Stimulated activated CD4-positive, alpha-beta T cell treated with anti-CD3 and anti-CD28 coated beads, TNF-alpha, amount 100 ng/mL, for 24 hours (primary cell): ENCODE results near the gene TNNC2.
"Not testable (repeated sequence)": the region's sequence is repeated elsewhere in the genome, so short reads cannot be mapped to it uniquely, and the experiment has no call there.

ENCODE experiments used
- DNase-seq, 3 experiments: peaks; one replicate each; pipeline ENCODE4 v3.0.0-alpha.2; 2020; ENCODE audit warnings: low read depth in 3 of 3

The TNNC2 gene

DNA sequence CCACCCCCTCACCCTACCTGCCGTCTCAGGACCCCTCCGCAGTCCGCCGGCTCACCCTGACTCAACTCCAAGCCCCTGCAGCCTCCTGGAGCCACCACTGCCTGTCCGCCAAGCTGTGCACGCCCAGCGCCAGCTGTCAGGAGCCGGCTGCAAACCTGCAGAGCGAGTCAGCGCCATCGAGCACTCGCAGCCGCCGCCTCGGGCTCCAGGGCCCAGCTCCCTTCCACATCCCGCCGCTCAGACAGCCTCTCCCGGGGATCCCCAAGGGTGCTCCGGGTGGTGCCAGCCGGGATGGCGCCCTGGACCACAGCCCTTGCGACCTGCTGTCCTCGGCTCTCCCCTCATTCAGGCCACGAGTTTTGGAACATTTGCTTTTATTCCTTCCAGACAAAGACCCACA, 4.3 kb downstream of the TNNC2 start:
- DNase-seq: no peak

DNA sequence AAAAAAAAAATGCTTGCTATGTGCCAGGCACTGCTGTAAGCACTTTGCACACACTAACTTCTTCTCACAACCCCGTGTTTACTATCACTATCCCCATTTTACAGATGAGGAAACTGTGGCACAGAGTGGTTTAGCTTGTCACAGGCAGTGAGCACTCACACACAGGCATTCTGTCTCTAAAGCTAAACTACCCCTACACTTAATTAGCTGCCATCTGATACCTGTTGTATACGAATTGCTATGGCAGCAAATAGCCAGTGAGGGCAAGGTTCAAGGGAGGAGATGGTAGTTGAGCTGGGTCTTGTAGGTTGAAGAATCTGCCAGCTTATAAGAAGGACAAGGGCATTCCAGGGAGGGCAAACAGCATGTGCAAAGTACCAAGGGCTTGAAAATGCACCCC, 5.2 kb downstream of the TNNC2 start:
- no peak for DNase-seq

- DNase-seq: no peak
Measured at GRCh38 chr20:45819466-45819865, 7.6 kb downstream of the TNNC2 start.

GRCh38 chr20:45818239-45818638, 8.9 kb downstream of the TNNC2 start:
- no peak for DNase-seq

- no peak for DNase-seq
Measured at GRCh38 chr20:45817376-45818194, 9.5 kb downstream of the TNNC2 start.

DNA sequence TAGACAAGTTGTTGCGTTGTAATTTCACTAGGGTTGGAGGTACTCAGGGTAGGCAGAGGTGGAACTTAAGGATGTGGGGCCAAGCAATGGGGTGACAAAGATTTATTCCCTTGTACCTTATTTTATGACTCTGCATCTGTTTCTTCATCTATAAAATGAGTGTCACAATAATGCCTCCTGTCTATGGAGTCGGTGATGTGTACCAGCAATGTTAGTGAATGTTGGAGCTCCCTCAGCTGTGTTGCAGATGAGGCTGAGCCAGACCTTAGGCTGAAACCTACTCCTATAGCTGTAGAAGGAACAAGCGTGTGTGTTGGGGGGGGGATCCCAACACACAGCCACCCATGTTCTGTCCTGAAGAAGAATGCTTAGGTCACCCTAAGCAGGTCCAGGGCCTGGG, 10.2 kb downstream of the TNNC2 start:
- DNase-seq: no peak

DNA sequence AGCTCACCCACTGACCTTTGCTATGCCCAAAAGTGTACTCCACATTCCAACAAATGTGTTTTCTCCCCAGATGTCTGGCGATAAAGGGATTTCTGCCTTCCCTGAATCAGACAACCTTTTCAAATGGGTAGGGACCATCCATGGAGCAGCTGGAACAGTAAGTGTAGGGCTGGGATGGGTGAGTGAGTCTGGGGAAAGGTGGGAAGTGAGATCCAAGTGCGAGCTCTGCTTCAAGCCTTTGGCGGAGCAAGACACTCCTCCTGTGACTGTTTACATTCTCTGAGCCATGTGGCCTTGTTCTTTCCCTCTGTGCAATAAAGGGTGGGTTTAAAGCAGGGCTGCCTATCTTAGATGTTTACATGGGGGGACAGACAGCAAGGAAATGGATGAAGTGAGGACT, 12.8 kb downstream of the TNNC2 start:
- no peak for DNase-seq

- DNase-seq: no peak
Measured at GRCh38 chr20:45813489-45813888, 13.6 kb downstream of the TNNC2 start.

- no peak for DNase-seq
Measured at GRCh38 chr20:45813006-45813340, 14.1 kb downstream of the TNNC2 start.

DNA sequence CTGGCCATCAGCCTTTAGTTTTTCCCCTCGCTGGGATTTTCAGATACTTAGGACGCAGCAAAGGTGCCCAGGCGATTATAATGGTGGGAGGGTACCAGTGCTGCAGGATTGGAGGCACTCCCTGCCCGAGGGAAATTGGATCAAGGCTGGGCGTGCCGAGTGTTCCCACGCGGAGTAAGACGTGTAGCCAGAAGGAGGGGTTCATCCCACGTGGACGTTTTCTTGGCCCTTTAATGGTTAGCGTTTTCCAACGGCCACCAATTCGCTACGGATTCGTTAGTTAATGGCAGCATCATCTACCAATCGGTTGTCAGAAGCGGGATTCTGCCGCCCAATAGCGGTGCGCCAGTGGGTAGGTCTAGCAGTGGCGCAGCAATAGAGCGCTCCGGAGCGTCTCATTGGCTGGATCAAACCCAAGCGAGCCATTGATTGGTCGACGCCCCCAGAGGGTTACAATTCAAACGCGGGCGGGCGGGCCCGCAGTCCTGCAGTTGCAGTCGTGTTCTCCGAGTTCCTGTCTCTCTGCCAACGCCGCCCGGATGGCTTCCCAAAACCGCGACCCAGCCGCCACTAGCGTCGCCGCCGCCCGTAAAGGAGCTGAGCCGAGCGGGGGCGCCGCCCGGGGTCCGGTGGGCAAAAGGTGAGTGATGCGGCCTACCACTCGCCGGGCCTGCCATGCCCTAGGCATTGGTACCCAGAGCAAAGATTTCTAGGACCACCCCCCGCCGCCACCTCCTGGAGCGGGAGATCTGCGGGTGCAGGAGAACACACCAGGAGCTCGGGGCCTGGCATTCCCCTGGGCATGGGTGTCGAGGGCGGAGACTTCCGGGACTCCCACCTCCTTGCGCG, 14.7 kb downstream of the TNNC2 start, which contains the start of gene UBE2C:
Gene UBE2C, plus strand, starts transcription at position 488 of the 849 bp plus-strand sequence. Its CDS starts 52 bp downstream, at position 540.
- DNase-seq: peak; percentile 86 to 95 (median 93)

DNA sequence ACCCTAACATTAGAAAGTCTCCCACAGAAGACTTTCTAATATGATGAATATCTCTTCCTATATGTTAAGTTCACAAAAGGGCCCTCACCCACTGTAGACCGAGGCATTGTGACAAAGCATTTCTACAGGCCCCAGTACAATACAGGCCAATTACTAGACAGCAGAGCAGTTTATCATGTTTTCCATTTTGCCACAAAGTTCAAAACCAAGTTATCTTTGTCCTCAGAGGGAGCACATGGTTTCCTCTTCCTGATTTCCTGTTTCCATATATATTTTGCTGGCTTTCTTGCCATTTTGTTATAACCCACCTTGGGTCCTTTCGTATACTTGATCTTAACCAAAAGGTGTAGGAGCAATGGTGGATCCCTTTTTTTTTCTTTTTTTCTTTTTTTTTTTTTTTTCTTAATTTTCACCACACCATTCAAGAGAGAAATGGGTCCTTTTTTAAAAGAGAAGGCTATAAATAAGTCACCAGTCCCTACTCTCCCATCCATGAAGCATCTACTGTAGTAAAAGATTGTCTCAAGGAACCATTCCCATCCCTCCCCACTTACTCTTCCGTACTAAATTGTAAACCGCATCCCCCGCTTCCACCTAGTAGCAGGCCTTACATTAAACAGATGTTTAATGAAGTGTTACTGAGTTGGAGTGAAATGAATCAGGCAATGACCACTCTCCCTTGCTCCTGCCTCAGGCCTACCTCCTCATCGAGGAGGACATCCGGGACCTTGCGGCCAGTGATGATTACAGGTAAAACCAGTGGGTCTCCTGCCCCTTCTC, 16.7 kb downstream of the TNNC2 start:
- no peak for DNase-seq

GRCh38 chr20:45801851-45802250, 25.3 kb downstream of the TNNC2 start:
- DNase-seq: no peak

DNA sequence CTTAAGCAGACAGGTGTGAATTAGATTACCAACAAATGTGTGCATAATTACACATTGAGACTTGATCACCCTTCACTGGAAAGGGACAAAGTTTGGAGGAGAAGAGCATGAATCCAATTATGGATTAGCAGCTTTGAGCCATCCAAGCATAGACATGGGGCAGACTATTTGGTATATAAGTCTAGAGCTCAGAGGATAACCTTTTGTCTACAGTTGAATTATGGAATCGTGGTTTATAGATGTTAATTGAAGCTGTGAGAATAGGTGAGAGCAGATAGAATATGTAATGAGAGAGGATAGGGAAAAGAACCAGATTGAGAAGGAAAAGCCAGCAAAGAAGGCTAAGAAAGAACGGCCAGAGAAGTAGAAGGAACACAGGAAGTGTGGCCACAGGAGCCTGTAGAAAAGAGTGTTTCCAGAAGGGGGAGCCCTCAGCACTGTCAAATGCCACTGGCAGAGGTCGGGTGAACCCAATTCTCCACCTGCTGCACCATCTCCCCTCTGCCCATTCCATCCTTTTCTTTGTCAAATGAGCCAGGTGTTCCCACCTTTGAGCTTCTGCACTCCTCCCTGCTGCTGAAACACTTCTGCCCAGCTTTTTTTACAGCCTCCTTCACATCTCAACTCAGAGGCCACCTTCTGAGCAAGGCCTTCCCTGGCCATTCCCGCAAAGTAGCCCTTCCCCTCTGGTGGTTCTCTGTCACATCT, 28.0 kb downstream of the TNNC2 start:
- peak; percentile 30 to 49 (median 38) for DNase-seq

DNA sequence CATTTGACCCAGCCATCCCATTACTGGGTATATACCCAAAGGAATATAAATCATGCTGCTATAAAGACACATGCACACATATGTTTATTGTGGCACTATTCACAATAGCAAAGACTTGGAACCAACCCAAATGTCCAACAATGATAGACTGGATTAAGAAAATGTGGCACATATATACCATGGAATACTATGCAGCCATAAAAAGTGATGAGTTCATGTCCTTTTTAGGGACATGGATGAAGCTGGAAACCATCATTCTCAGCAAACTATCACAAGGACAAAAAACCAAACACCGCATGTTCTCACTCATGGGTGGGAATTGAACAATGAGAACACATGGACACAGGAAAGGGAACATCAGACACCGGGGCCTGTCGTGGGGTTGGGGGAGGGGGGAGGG, 29.2 kb downstream of the TNNC2 start:
- not testable (repeated sequence) for DNase-seq

GRCh38 chr20:45797510-45797909, 29.6 kb downstream of the TNNC2 start:
- not testable (repeated sequence) for DNase-seq

DNA sequence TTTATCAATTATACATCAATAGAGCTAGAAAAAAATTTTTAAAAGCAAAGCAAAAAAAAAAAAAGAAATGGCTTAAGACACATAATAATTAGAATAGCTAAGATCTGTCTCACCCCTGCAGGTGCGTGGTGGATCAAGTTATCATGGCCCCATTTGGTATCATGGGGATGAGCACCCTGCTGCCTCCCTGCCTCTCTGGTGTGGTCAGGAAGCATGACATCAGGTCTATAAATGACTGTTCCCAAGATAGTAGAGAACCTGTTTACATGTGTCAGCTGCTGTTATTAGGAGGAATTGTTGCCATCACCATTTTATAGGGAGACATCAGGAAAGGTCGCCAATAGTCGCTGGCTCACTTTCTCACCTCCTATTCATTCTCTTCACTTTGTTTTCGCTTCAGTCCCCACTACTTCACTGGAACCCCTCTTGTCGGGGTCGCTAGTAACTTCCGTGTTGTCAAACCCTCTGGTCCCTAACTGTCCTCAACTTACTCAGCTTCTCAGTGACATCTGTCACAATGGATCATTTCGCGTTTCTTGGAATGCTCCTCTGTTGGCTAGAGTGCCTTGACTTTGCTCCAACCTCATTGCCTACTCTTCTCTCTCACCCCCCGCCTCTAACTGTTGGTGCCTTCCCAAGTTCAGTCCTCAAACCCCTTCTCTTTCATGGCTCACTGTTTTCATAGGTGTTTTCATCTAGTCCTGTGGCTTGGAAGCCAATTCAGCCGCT, 30.6 kb downstream of the TNNC2 start:
- no peak for DNase-seq

DNA sequence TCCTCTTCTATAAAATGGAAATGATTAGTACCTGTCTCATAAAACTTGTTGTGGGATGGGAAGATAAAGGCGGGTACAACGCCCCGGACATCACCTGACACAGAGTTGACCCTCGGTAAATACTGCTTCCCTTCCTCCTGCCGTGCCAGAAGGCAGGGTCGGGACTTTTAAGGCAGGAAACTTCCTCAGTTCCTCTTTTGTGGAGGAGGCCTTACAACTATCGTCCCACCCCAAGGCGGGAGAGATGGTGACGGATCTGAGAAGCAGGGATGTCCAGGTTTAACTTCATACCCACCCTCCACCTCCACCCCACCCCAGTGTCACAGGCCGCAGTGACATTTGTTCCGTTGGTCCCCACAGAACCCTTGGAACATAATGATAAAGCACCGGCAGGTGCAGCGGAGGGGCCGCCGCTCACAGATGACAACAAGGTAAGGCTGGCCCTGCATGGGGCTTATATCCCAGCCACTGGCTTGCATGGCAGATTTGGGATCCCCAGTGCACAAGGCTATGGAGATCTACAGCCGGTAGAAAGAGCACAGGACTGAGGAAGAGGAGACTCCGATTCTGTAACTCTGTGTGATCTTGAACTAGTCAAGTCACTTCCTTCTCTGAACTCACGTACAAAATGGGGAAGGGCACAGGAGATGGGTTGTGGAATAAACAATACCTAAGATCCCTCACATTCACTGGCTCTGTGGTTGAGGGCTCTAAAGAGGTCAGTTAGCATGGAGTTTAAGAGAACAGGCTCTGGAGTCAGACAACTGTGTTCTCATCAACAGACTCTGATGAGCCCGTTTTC, 34.6 kb downstream of the TNNC2 start:
- no peak for DNase-seq

DNA sequence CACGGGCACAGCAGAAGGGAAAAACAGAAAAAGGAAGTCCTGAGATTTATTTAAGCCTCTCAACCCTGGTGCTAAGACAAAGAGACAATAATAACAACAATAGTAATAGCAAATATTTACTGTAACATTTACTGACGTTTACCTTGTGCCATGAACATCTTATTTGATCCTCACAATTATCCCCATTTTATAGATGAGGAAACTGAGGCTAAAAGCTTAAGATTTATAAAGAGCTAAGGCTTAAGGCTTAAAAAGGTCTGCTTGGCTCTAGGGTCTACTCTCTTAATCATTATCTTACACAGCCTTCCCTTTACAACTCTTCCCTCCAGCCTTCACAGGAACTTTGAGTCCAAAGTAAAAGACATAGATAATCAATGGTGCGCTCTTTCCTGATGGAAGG, 38.8 kb downstream of the TNNC2 start:
- no peak for DNase-seq

DNA sequence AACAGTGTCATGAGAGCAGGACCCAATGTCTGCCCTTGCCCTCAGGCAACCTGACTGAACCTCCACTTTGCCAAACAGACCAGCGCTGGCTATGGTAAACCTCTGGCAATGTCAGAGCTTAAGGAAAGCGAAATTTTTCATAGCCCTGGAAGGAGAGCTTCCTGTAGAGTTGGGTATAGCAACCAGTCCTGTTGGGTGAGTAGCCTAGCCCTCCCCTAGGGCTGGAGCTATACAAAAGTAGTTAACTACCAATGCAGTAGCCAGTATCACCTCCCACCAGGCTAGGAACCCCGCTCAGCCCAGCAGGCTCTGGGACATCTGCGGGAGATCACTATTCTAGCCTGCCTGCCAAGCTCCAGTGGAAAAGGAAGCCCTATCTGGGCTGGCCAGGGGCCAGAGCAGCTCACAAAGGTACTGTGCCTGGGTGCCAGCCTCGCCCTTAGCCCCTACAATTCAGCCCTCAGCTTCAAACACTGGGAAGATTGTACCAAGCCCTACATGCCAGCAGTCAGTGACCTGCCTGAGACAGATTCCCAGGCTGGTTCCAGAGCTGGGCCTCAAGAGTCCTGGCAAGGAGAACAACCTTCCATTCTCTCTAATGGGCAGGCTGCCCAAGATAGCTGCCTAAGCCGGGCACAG, 43.3 kb downstream of the TNNC2 start:
- DNase-seq: no peak

GRCh38 chr20:45782890-45783289, 44.2 kb downstream of the TNNC2 start:
- DNase-seq: no peak
